Subcutaneous adipose tissue (tissue), 4 donors: ENCODE results near the gene HOOK2. TPM values are rescaled to one million over a fixed set of nuclear protein-coding genes. Genes with fewer than 3 reads are reported as not detected.

ENCODE experiments used
- CTCF ChIP-seq: fragments of 450-650 bp; IDR thresholded peaks from one replicate; pipeline ENCODE4 v1.5.1; 2016; ENCODE audit warnings: low read depth, mild to moderate bottlenecking, control low read depth, antibody characterized with exemption, moderate library complexity
- total RNA-seq, 4 donors: library from RNA; depleted of rRNA; stranded (reverse); fragments of >200 nt; gene quantifications; one replicate each; pipeline ENCODE4 v1.1.0, GENCODE V29; 2016

HOOK2 gene
- total RNA-seq, 4 donors from 2014 or later = 17.1 to 290 (median 36.9) TPM

DNA sequence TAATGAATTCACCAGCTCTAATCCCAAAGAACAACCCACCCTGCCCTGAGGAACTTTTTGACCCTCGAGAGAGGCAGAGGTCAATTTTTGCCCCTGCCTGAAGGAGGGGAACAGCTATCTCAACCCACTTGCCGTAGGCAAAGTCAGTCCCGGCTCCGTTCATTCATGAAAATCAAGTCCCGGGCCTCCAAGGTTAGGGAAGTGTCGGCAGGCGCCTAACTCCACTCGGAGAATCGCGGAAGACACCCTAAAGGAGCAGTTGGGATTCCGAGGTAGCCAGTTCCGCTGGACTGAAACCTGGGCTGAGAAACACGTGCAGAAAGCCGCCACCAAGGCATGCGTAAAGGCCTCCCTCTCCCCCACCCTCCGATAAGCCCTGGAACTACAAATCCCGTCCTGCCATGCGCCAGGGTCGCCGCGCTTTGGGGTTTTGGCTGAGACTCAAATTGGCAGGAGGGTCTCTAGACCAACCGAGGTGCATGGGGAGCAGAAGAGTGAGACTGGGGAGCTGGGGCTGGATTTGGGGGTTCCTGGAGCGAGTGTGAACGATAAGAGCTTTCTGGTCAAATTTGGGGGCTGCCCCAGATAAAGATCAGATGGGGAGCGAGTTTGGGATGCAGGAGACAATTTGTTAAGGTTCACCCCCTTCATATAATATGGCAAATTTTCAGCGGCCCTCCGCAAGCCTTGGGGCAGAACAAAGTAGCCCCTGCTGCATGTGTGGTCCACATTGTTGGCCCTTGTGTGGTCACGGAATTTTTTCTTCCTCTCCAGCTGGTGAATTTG lies 51.5 kb downstream of the HOOK2 start, which contains the start of gene TNPO2:
Gene TNPO2 (minus strand): TSS at position 292 of the 786 bp plus-strand sequence. CDS start 2,955 bp downstream, outside the sequence.
- TF ChIP-seq CTCF = no peak

DNA sequence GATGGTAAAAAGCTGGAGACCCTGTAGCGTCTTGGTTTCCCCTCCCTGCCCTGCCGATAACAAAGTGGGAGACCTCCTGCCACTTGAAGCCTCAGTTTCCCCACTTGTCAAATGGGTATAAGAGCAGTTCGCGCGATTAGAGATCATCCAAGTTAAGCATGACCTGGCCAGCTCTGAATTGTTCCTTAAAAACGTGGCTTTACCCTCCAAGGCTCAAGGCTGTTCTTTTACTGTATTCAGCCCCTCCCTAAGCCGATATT lies 52.0 kb downstream of the HOOK2 start:
- TF ChIP-seq CTCF = no peak

- TF ChIP-seq CTCF = no peak
These were observed 52.6 kb downstream of the HOOK2 start for GRCh38 chr19:12722566-12723380.

GRCh38 chr19:12721656-12722565 lies 53.4 kb downstream of the HOOK2 start:
- no peak for TF ChIP-seq CTCF

- no peak for TF ChIP-seq CTCF
These were observed 54.3 kb downstream of the HOOK2 start for GRCh38 chr19:12720851-12721655.

DNA sequence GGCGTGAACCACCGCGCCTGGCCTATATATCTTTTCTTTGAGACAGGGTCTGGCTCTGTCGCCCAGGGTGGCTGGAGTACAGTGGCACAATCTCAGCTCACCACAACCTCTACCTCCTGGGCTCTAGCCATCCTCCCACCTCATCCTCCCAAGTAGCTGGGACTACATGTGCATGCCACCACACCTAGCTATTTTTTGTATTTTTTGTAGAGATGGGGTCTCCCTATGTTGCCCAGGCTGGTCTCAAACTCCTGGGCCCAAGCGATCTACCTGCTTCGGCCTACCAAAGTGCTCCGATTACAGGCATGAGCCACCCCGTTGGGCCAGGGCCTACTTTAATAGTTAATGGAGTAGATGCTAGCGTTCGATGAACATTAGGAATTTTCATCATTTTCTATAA lies 55.1 kb downstream of the HOOK2 start:
- TF ChIP-seq CTCF = no peak
